NCI-H2171 (cell line): ENCODE results near the gene MCM9.
"Not testable (repeated sequence)": the region's sequence is repeated elsewhere in the genome, so short reads cannot be mapped to it uniquely, and the experiment has no call there.

Source experiments
- DNase-seq: peaks from one replicate; lab custom pipeline; 2025; lab: John Stamatoyannopoulos, UW

MCM9 gene

GRCh38 chr6:118893064-118893806, 41.7 kb downstream of the MCM9 start:
- DNase-seq, result peak; percentile 79

DNA sequence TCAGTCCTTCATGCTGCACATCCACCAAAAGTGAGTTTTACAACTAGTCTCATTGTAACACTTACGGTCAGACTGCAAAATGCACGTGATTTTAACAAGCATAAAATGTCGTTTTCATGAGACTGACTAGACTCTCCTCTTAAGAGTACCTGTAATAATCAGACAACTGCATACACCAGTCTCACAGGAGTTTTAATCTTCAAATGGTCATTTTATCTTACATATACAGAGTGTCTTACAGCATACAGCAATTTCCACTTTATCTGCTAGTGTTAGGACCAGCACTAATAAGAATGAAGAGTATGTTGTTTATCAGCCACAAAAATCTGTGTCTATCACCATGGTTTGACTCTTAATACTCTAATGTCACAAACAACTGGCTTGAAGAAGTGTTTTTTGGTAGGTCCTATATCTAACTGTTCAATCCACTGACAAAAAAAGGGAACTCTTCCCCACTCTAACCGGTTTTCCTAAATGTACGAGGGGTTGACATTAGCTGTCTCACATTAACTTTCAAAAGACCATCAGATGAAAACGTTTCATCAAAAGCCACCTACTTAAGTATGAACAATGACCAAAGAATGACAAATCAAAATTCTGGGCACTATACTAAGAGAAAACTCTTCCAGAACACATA, 42.5 kb downstream of the MCM9 start:
- no peak for DNase-seq

DNA sequence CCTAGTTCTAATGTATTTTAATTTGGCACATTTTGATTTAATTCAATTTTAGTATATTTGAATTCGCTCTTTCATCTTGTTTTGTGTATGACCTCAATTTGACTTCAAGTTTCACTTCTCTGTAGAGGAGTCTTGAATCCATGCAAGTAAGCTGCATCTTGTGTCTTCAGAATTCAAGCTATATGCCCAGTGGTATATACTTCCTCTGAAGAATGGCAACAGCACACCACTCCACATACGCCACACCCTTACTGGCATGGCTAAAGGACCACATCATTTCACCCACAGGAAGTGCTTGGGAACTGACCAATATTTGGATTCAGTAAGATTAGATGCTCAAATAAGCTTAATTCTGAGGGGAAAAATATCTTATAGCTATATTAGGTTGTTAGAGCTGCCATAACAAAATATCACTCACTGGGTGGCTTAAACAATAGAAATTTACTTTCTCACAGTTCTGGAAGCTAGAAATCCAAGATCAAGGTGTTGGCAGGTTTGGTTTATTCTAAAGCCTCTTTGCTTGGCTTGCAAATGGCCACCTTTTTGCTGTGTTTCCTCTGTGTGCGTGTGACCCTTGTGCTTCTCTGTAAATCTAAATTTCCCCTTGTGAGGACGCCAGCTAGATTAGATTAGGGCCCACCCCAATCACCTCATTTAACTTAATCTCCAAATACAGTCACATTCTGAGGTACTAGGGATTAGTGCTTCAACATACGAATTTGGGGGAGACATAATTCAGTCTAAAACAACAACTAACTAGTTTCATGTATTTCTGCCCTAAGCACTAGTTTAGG, 43.8 kb downstream of the MCM9 start:
- no peak for DNase-seq

GRCh38 chr6:118889163-118889562, 45.8 kb downstream of the MCM9 start:
- DNase-seq, result no peak

DNA sequence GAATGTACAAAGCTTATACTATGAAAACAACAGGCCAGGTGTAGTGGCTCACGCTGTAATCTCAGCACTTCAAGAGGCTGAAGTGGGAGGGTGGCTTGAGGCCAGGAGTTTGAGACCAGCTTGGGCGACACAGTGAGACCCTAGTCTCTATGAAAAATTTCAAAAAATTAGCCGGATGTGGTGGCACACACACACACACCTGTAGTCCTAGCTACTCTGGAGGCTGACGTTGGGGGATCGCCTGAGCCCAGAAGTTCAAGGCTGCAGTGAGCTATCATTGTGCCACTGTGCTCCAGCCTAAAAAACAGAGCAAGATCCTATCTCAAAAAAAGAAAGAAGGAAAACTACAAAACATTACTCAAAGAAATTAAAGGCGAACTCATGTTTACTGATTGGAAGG, 48.3 kb downstream of the MCM9 start:
- no peak for DNase-seq

DNA sequence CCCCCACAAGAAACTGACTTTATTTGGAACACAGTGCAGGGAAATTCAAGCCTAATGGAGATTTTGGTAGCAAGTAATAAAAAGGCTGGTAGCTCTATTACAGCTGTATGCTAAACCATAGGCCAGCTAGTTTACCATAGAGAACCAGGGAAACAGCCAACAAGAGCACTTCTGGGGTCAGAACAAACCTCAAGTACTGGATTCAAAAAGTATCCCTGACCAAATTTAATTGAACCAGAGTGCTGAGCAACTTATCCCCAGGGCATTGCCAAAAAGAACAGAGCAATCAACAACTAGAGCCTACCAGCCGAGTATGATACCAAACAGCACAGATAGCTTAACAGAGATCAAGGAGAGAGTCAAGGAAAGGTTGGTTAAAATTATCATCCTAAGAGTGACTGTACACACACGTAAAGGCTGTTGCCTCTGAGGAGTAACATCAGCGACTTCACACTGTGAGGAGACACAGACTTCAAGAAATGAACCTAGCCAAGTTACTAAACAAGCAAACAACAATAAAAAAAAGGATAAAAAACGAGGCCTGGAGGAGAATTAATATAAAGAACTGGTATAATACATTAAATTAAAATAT, 52.5 kb downstream of the MCM9 start:
- no peak for DNase-seq

GRCh38 chr6:118881440-118882313, 53.3 kb downstream of the MCM9 start:
- no peak for DNase-seq

DNA sequence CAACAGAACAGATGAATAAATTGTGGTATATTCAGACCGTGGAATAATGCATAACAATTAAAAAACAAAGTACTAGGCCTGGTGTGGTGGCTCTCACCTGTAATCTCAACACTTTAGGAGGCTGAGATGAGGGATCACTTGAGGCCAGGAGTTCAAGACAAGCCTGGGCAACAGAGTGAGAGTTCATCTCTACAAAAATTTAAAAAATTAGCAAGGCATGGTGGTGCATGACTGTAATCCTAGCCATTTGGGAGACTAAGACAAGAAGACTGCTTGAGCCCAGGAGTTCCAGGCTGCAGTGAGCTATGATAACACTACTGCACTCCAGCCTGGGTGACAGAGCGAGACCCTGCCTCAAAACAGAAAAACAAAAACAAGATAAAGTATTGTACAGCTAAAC, 57.2 kb downstream of the MCM9 start:
- no peak for DNase-seq

DNA sequence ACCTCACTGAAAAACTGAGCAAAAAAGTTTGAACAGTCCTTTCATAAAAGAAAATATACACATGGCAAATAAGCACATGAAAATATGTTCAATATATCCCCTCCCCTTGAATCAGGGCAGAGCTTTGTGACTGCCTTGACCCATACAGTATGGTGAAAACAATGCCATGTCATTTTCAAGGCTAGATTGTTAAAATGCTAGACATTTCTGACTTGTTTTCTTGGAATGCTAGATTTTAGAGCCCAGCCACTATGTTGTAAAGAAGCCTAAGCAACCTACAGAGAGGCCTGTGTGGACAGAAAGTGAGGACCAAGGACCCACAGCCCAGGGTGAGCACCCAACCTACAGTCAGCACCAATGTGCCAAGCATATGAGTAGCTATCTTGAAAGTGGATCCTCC, 58.1 kb downstream of the MCM9 start:
- no peak for DNase-seq

DNA sequence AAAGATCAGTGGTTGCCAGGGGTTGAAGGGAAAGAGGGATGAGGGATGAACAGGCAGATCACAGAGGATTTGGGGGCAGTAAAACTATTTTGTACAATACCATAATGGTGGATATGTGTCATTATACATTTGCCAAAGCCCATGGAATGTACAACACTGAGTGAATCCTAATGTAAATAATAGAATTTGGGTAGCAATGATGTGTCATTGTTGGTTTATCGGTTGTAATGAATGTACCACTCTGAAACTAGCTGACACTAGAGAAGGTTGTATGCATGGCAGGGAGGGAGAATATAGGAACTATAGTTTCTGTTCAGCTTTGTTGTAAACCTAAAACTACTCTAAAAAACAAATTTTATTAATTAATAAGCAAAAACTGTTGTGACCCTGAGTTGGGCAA, 58.8 kb downstream of the MCM9 start:
- no peak for DNase-seq

DNA sequence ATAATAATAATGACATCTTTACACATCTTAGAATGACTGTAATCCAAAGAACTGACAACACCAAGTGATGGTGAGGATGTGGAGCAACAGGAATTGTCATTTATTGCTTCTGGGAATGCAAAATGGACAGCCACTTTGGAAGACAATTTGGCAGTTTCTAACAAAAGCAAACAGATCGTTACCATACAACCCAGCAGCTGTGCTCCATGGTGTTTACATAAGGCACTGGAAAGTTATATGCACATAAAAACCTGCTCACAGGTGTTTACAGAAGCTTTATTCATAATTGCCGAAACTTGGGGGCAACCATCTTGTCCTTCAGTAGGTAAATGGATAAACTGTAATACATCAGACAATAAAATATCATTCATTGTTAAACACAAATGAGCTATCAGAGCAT, 59.3 kb downstream of the MCM9 start:
- no peak for DNase-seq

- no peak for DNase-seq
These were observed 61.7 kb downstream of the MCM9 start for GRCh38 chr6:118873239-118873638.

- no peak for DNase-seq
These were observed 62.2 kb downstream of the MCM9 start for GRCh38 chr6:118872726-118873125.

DNA sequence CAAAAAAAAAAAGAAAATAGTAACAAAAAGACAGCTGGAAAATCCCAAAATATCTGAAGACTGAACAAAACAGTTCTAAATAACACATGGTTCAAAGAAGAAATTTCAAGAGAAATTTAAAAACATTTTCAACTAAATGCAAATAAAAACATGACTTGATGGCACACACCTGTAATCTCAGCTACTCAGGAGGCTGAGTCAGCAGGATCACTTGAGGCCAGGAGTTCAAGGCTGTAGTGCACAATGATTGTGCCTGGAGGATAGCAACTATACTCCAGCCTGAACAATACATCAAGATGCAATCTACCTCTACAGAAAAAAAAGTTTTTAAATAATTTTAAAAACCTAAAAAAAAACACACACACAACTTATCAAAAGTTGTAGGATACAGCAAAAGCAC, 62.6 kb downstream of the MCM9 start:
- DNase-seq, result no peak

DNA sequence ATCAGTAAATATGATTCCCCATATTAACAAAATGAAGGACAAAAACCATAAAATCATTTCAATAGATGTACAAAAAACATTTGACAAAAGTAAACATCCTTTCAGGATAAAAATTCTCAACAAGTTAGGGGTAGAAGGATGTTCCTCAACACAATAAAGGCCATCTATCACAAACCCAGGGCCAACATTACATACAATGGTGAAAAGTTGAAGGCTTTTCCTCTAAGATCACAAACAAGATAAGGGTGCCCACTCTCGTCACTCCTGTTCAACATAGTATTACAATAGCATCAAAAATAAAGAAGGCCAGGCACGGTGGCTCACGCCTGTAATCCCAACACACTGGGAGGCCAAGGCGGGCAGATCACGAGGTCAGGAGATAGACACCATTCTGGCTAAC, 63.6 kb downstream of the MCM9 start:
- DNase-seq, result no peak

- DNase-seq, result no peak
These were observed 64.9 kb downstream of the MCM9 start for GRCh38 chr6:118869894-118870589.

- no peak for DNase-seq
These were observed 65.6 kb downstream of the MCM9 start for GRCh38 chr6:118869350-118869749.

- DNase-seq, result not testable (repeated sequence)
These were observed 66.1 kb downstream of the MCM9 start for GRCh38 chr6:118868901-118869300.

DNA sequence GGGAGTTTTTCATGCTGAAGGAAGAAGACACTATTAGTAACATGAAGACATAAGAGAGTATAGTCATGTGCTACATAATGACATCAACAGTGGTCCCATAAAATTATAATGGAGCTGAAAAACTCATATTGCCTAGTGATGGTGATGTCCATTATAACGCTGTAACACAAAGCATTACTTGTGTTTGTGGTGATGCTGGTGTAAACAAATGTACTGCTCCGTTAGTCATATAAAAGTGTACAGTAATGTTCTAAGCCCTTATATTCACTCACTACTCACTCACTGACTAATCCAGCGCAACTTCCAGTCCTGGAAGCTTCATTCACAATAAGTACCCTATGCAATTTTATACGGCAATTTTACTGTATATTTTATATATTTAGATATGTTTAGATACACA, 67.8 kb downstream of the MCM9 start:
- DNase-seq, result no peak

DNA sequence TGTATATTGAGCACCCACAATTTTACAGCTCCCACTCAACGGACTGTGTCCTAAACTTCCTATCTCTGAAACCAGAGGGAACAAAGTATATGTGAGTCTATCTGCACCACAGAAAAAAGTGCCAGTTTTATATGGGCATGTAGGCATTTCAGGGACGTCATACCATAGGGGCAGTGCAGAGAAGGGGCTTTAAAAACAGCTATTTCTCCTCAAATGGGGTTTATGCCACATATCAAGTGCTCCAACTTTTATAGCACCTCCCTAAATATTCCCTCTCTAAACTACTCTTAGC, 69.9 kb downstream of the MCM9 start:
- no peak for DNase-seq

DNA sequence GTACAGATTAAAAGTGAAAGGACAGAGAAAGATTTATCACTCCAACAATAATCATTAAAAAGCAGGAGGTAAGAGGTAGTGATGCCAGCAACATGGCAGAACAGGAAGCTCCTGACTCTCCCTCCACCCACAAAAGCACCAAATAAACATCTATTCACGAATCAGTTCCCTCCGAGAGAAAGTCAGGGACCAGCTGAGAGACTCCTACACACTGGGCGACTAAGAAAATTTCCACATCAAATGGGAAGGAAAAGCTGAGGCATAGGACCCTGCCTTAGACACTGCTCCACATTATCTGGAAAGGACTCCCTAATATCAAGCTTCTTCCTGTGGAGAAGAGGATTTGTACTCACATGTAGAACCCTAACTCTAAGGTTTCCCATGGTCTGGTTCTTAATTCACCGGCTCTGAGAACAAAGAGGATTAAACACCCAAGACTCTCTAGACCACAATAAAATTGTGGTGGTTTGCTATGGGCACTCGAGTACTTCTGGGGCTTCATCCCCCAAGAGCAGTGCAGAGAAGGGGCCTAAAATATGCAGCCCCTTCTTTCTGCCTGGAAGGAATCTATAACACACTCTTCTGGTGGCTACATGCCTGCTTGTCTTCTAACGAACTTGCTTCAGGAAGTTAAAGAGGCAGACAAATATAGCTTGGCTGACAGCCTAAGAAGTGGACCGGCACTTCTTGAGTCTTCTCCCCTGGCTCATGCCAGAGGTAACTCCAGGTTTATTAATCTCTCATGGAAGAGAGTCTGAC, 70.4 kb downstream of the MCM9 start:
- no peak for DNase-seq
